HG03457 (cell line): Measurements from ENCODE around the gene CIAO2B.
A peak's percentile ranks its signal among the peaks of the same experiment; 100 is the strongest.
"Not testable (repeated sequence)": the region's sequence is repeated elsewhere in the genome, so short reads cannot be mapped to it uniquely, and the experiment has no call there.

Source experiments
- ATAC-seq: cut with Tn5 transposase; IDR thresholded peaks from one replicate; pipeline ENCODE4 v1.9.1; 2021; ENCODE audit warnings: moderate number of reproducible peaks; ENCODE audit not compliant: unreplicated experiment

CIAO2B gene

GRCh38 chr16:66956154-66956457 lies 21.9 kb upstream of the CIAO2B start:
- ATAC-seq, result not testable (repeated sequence)

DNA sequence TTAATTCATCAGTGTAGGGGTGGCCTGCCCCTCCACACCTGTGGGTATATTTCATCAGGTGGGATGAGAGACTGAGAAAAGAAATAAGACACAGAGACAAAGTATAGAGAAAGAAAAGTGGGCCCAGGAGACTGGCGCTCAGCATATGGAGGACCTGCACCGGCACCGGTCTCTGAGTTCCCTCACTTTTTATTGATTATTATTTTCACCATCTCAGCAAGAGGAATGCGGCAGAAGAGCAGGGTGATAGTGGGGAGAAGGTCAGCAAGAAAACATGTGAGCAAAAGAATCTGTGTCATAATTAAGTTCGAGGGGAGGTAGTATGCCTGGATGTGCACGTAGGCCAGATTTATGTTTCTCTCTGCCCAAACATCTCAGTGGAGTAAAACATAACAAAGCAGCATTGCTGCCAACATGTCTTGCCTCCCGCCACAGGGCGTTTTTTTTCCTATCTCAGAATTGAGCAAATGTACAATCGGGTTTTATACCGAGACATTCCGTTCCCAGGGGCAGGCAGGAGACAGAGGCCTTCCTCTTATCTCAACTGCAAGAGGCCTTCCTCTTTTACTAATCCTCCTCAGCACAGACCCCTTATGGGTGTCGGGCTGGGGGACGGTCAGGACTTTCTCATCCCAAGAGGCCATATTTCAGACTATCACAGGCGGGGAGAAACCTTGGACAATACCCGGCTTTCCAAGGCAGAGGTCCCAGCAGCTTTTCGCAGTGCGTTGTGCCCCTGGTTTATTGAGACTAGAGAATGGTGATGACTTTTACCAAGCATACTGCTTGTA lies 21.4 kb upstream of the CIAO2B start:
- not testable (repeated sequence) for ATAC-seq

DNA sequence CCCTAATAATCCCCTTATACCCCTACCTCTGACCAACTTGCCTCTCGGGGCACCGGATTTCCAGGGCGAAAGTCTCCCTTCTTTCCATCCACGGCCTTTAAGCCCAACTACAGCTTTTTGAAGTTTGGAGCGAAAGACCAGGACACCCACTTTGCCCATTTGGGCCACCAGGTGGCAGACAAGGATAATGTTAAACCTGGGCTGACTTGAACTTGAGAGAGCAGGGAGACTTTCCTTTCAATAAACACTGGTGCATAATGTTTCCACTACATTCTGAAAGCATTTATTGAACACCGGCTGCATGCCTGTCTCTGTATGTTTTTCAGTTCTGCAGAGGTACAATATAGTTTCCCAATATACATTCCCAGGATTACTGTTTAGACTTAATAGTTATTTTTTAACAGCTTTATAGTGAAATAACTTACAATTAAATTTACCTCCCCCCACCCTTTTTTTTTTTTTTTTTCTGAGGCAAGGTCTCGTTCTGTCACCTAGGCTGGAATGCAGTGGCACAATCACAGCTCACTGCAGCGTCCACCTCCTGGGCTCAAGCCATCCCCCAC lies 20.0 kb upstream of the CIAO2B start:
- no peak for ATAC-seq

DNA sequence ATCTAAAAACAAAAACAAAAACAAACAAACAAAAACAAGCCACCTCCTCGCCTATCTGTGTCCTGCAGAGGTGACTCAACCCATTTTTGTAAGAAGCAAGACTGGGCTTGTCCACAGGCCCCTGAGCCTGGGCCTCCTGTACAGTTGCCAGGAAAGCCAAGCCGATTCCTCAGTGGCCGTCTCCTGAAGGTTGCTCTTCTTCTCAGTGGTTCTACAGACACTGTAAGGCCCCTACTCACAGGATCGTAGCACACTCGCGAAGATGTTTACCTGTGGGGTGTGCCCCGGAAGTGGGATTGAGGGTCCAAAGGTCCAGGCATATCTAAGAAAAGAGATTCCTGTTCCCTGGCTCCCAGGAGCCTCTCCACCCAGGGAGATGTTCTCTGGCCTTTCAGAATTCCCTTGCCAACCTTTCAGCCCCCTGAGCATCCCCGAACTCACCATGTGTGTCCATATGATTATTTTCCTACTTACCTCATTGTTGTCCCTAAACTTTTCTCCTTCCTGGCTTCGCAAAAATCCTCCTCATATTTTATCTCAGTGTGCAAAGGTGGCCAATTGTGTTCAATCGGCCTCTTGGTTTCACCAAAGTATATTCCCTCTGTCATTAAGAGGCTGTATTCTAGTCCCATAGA lies 19.4 kb upstream of the CIAO2B start:
- ATAC-seq, result no peak

DNA sequence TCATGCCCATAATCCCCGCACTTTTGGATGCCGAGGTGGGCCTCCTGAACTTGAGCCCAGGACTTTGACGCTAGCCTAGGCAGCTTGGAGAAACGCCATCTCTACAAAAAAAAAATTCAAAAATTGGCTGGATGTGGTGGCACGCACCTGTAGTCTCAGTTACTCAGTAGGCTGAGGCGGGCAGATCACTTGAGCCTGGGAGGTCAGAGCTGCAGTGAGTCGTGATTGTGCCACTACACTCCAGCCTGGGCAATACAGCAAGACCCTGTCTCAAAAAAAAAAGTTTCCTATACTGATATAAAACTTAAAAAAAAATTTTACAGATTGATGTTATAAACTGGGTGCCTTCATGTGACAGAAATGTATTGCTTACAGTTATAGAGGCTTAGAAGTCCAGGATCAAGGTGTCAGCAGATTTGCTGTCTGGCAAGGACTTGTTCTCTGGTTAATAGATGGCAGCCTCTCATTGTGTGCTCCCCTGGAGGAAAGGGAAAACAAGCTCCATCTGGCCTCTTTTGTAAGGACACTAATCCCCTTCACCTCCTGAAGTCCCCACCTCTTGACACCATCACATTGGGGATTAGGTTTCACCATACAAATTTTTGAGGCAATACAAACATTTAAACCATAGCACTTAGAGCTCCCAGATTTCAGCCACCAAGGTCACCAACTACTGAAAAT lies 18.4 kb upstream of the CIAO2B start:
- ATAC-seq, result no peak

- ATAC-seq, result no peak
Measured at GRCh38 chr16:66950971-66951790, 17.0 kb upstream of the CIAO2B start.

- ATAC-seq, result no peak
Measured at GRCh38 chr16:66950437-66950836, 16.2 kb upstream of the CIAO2B start.

- no peak for ATAC-seq
Measured at GRCh38 chr16:66949472-66949871, 15.3 kb upstream of the CIAO2B start.

GRCh38 chr16:66948837-66949225 lies 14.6 kb upstream of the CIAO2B start:
- ATAC-seq, result no peak

DNA sequence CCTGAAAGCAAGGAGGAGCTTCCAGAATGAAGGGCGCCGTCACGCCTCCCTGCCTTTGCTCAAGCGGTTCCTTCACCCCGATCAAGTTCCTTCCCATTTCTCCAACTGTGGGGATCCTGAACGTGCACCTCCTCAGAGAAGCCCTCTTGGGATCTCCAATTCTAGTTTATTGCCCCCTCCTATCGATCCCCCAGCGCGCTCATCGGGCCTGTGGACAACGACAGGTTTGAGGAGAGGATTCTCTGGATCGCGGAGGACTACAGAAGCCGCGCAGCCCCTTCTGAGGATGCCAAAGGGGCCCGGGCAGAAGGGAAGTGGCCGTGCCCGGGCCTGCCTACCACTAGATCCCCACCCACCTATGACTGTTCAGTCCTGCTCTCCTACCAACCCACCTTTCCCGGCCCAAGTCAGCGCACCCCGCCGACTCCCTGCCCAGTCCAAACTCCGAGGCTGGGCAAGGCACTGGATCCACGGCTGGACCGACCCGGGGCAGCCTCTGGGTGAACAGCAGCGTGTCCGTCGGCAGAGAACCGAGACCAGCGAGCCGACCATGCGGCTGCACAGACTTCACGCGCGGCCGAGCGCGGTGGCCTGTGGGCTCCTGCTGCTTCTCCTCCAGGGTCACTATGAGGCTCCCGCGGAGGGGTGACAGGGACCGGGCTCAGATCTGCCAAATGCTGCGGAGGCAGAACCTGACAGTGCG lies 14.1 kb upstream of the CIAO2B start:
- no peak for ATAC-seq

DNA sequence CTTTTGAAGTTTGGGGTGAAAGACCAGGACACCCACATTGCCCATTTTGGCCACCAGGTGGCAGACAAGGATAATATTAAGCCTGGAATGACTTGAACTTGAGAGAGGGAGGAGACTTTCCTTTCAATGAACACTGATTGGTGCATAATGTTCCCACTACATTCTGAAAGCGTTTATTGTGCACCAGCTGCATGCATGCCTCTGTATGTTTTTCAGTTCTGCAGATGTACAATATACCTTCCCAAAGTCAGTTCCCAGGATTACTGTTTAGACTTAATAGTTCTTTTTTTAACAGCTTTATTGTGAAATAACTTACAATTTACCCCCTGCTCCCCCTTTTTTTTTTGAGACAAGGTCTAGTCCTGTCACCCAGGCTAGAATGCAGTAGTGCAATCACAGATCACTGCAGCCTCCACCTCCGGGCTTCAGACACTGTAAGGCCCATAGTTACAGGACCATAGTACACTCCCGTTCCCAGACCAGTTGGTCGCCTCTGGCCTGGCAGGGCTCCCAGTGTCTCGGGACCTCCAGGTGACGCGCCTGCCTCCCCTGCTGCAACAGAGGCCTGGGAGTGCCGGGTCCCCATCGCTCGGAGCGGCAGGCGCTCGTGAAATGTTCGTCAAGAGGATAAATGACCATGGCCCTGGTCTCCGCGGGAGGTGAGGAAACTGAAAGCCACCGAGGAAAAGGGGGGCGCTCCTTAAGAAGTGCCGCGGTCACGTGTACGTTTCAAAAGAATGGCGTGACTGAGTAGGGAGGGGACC lies 13.3 kb upstream of the CIAO2B start:
- ATAC-seq, result peak; percentile 44

DNA sequence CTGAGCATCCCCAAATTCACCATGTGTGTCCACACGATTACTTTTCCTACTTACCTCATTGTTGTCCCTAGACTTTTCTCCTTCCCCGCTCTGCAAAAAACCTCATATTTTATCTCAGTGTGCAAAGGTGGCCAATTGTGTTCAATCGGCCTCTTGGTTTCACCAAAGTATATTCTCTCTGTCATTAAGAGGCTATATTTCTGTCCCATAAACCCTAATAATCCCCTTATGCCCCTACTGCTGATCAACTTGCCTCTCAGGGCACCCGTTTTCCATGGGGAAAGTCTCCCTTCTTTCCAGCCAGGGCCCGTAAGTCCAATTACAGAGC lies 12.7 kb upstream of the CIAO2B start:
- ATAC-seq, result no peak

- ATAC-seq, result no peak
Measured at GRCh38 chr16:66946541-66946940, 12.3 kb upstream of the CIAO2B start.

GRCh38 chr16:66945939-66946338 lies 11.7 kb upstream of the CIAO2B start:
- ATAC-seq, result no peak

- ATAC-seq, result not testable (repeated sequence)
Measured at GRCh38 chr16:66944971-66945370, 10.8 kb upstream of the CIAO2B start.

GRCh38 chr16:66944054-66944441 lies 9.8 kb upstream of the CIAO2B start:
- no peak for ATAC-seq

DNA sequence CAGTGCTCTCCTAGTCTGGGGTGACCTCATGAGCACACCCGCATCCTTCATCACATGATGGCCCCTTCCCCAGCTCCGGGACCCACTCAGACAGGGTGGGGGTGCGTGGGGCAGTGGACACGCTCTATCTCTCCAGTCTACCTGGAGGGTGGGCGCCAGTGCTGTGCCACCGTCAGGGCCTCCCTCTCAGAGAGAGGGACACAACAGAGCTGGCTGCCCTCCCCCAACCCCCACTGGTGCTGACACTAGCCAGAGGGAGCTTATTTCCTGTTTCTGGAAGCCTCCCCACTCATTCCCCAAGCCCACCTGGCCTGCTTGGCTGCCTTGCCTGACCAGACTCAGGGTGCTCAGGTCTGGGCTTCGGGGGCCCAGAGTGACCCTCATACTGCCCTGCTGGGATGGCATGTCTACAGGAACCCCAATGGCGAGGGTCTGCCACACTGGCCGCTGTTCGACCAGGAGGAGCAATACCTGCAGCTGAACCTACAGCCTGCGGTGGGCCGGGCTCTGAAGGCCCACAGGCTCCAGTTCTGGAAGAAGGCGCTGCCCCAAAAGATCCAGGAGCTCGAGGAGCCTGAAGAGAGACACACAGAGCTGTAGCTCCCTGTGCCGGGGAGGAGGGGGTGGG lies 9.3 kb upstream of the CIAO2B start:
- no peak for ATAC-seq

DNA sequence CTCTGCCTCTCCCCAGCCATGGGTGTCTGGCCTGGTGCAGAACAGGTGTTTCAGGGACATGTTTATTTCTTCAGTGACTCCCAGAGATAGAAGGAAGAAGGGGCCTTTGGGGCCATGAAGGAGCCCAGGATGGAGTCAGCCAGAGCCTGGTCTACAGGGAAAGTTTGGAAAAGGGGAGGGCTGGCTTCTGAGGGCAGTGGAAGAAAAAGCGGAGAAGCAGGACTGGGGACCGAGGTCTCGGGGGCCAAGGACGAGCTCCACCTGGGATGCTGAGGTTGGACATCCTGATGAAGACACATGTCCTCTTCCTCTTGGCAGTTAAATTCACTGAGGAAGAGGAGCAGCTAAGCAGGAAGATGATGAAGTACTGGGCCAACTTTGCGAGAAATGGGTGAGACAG lies 8.8 kb upstream of the CIAO2B start:
- no peak for ATAC-seq

- no peak for ATAC-seq
Measured at GRCh38 chr16:66940236-66940635, 6.0 kb upstream of the CIAO2B start.
